Upper lobe of right lung (tissue), 1 donor: ENCODE data around the gene TAF1D. TPM values are rescaled to one million over a fixed set of nuclear protein-coding genes. Genes with fewer than 3 reads are reported as not detected.

Experiments
- ATAC-seq: fragments of 200-7000 bp; cut with Tn5 transposase; one replicate; pipeline ENCODE4 v1.9.1; 2020; ENCODE audit warnings: mild to moderate bottlenecking, moderate library complexity
- DNase-seq: peaks from one replicate; pipeline ENCODE4 v3.0.0-alpha.2; 2020
- H3K27ac ChIP-seq: fragments of 200-600 bp; one replicate; pipeline ENCODE4 v1.8.0; 2022
- H3K27me3 ChIP-seq: fragments of 200-600 bp; one replicate; pipeline ENCODE4 v1.8.0; 2022; ENCODE audit warnings: mild to moderate bottlenecking
- H3K36me3 ChIP-seq: fragments of 200-600 bp; one replicate; pipeline ENCODE4 v1.8.0; 2022
- H3K4me1 ChIP-seq: fragments of 200-600 bp; one replicate; pipeline ENCODE4 v1.8.0; 2022
- H3K4me3 ChIP-seq: fragments of 200-600 bp; one replicate; pipeline ENCODE4 v1.8.0; 2022; ENCODE audit warnings: mild to moderate bottlenecking
- H3K9me3 ChIP-seq: fragments of 200-600 bp; one replicate; pipeline ENCODE4 v1.8.0; 2022
- intact Hi-C: fragments of 100-400 bp; cut with DNase I; formaldehyde crosslinking; loops from one replicate; pipeline ENCODE4 v1.11.0; 2022
- long read RNA-seq: library from polyadenylated mRNA; unstranded; transcript quantifications from one replicate; pipeline ENCODE4 v2.0.0, GENCODE V29; 2021
- total RNA-seq: library from RNA; stranded (reverse); fragmentation: NEBNext Ultra II Directional; extraction: Animal tissue kit (Norgen Biotek cat#: 25700); gene quantifications from one replicate; pipeline ENCODE4 v1.2.1, GENCODE V29; 2021
- TF ChIP-seq, protein P1 (sequence below): fragments of 200-600 bp; IDR thresholded peaks from one replicate; pipeline ENCODE4 v1.8.0; 2022; ENCODE audit warnings: antibody characterized with exemption
- donor health status: DM: no; HTN: yes; CAD: no; lungs with severe emphysema.

Gene TAF1D
- 93.4 TPM for total RNA-seq
- long read RNA-seq, partial matches to known transcripts: 4 of 23 reads
- long read RNA-seq, other reads (novel, unspliced or antisense): 16 of 23 reads

DNA sequence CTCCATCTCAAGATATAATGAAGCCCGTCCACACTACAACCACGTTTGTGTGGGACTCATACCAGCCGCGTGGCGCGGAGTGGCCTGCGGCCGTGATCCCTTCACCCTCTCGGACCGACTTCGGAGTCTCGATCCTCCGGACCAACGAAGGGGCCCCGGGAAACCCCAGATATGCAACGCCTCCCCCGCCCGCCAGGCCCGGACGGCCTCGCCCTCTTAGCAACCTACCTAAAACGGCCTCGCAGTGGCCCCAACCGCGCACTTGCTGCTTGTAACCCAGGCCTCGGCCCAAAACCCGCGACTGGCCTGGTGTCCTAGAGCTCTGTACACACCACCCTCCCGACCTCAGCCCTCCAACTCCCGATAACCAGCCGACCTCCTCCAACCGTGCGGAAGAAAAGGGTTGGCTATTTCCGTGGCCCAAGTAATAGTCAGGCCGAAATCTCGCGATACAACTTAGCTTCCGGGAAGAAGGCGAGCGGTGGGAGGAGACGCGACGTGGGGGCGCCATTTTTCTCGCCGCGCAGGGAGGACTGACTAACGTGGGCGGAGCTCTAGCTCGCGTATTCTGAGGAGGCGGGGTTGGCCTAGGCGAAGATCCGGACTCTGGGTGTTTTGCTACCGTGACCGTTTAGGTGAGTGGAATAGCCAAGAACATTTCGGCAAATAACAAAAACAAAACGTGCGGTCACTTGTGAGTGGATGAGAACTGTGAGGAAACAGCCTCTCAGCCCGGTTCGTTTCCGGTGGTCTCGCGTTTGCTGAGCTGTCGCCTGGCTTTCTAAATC lies at the start of gene TAF1D, which contains the start of gene C11orf54:
Gene TAF1D (minus strand): TSS at position 402 of the 788 bp plus-strand sequence. CDS start 2,191 bp downstream, outside the sequence.
Gene C11orf54 (plus strand): TSS at position 579 of the 788 bp plus-strand sequence. CDS start 5,722 bp downstream, outside the sequence.
- Histone ChIP-seq H3K36me3 (peaks cover 26% of the 10 kb centered on the region), H3K27me3 (no peaks in the 10 kb centered on the region), H3K9me3 (no peaks in the 10 kb centered on the region), H3K4me1 (peaks cover 43% of the 10 kb centered on the region), H3K27ac (peak within 1 kb of the TSS; percentile 94), H3K4me3 (peak within 1 kb of the TSS; percentile 86)
- peak; percentile 97 for ATAC-seq
- intact Hi-C loops: no loop called here
- TF ChIP-seq, protein P1, sequence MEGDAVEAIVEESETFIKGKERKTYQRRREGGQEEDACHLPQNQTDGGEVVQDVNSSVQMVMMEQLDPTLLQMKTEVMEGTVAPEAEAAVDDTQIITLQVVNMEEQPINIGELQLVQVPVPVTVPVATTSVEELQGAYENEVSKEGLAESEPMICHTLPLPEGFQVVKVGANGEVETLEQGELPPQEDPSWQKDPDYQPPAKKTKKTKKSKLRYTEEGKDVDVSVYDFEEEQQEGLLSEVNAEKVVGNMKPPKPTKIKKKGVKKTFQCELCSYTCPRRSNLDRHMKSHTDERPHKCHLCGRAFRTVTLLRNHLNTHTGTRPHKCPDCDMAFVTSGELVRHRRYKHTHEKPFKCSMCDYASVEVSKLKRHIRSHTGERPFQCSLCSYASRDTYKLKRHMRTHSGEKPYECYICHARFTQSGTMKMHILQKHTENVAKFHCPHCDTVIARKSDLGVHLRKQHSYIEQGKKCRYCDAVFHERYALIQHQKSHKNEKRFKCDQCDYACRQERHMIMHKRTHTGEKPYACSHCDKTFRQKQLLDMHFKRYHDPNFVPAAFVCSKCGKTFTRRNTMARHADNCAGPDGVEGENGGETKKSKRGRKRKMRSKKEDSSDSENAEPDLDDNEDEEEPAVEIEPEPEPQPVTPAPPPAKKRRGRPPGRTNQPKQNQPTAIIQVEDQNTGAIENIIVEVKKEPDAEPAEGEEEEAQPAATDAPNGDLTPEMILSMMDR: no peak
- DNase-seq: peak; percentile 98

- TF ChIP-seq, protein P1: no peak
- ATAC-seq (no peak), DNase-seq (no peak)
- intact Hi-C loops: no loop called here
- H3K27me3 ChIP-seq: no peaks in the 10 kb centered on the region
- H3K27ac ChIP-seq: peak overlapping the region; percentile 95
- peak overlapping the region; percentile 99 for H3K4me3 ChIP-seq
- peaks cover 21% of the 10 kb centered on the region for H3K36me3 ChIP-seq
- peaks cover 29% of the 10 kb centered on the region for H3K4me1 ChIP-seq
- no peaks in the 10 kb centered on the region for H3K9me3 ChIP-seq
Observed at GRCh38 chr11:93784935-93785360, 43.7 kb upstream of the TAF1D start.

DNA sequence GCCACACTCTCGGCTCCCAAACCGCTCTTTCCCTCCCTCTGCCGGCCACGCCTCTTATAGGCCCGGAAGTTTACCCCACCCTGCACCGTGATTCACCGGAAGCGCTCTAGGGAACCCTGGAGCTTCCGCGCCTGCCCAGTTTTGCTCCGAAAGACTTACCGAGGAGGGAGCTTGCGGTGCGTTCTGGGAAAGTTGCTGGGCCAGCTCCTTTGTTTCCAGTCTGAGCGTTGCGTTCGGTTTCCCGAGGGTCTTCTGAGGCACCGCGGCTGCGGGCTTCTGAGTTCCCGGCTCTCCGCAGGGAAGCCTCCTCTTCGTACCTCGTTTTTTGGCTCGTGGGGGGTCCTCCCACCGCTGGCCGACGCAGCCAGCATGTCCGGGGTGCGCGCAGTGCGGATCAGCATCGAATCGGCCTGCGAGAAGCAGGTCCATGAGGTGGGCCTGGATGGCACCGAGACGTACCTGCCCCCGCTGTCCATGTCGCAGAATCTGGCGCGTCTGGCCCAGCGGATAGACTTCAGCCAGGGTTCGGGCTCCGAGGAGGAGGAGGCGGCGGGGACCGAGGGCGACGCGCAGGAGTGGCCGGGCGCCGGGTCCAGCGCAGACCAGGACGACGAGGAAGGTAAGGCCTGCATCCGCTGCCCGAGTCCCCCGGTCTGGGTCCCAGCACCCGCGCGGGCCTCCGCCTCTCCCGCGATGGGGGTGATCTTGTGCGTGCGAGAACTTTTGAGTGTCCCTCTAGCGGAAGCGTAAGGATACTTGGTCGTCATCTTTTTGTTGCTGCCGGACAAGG lies 43.0 kb upstream of the TAF1D start, which contains the start of gene MED17:
Gene MED17 (plus strand): TSS at position 138 of the 790 bp plus-strand sequence. CDS start 232 bp downstream, at position 370.
- Histone ChIP-seq H3K36me3 (peaks cover 15% of the 10 kb centered on the region), H3K27ac (peak within 1 kb of the TSS; percentile 95), H3K4me3 (peak within 1 kb of the TSS; percentile 99), H3K27me3 (no peaks in the 10 kb centered on the region), H3K9me3 (no peaks in the 10 kb centered on the region), H3K4me1 (peaks cover 29% of the 10 kb centered on the region)
- ATAC-seq (peak; percentile 99), DNase-seq (peak; percentile 94)
- TF ChIP-seq, protein P1: peak; percentile 46
- intact Hi-C loops: no loop called here

- Histone ChIP-seq H3K27ac (peak overlapping the region; percentile 95), H3K27me3 (no peaks in the 10 kb centered on the region), H3K4me3 (peak overlapping the region; percentile 99), H3K9me3 (no peaks in the 10 kb centered on the region), H3K4me1 (peaks cover 29% of the 10 kb centered on the region), H3K36me3 (peaks cover 9% of the 10 kb centered on the region)
- TF ChIP-seq, protein P1: no peak
- DNase-seq (no peak), ATAC-seq (peak; percentile 43)
- intact Hi-C loops: no loop called here
Observed at GRCh38 chr11:93783765-93784144, 42.5 kb upstream of the TAF1D start.

- H3K4me1 ChIP-seq: peaks cover 29% of the 10 kb centered on the region
- intact Hi-C loops: no loop called here
- peaks cover 5% of the 10 kb centered on the region for H3K36me3 ChIP-seq
- peak overlapping the region; percentile 99 for H3K4me3 ChIP-seq
- no peak for ATAC-seq
- H3K27me3 ChIP-seq: no peaks in the 10 kb centered on the region
- TF ChIP-seq, protein P1: no peak
- H3K27ac ChIP-seq: peak overlapping the region; percentile 95
- DNase-seq: no peak
- H3K9me3 ChIP-seq: no peaks in the 10 kb centered on the region
Observed at GRCh38 chr11:93783362-93783761, 42.1 kb upstream of the TAF1D start.
